Stimulated activated CD4-positive, alpha-beta T cell treated with anti-CD3 and anti-CD28 coated beads, Interleukin-2, amount 100 ng/mL, for 4 hours (primary cell): Measurements from ENCODE around the gene SPRR2B.
"Not testable (repeated sequence)": the region's sequence is repeated elsewhere in the genome, so short reads cannot be mapped to it uniquely, and the experiment has no call there.

Experiments used
- DNase-seq: peaks from one replicate; pipeline ENCODE4 v3.0.0-alpha.2; 2020; ENCODE audit warnings: low read depth

SPRR2B gene

DNA sequence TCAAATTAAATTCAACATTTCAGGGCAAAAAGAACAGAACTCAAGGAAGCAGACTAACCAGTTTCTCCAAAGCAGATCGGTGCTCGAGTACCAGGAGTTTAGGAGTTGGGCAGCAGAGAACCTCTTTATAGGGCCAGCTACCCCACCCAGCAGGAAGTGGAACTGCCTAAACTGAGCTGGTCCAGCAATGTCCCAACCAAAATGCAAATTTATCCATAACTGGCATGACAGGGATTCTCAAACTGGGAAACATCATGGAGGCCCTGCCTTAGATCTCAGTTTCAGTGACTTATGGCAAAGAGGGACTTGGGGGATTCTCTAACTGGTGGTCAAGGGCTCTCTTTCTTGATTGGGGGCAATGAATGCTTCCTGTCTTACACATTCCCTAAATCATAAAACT lies at the start of gene SPRR2B:
SPRR2B (minus strand) TSS at position 101 of the 400 bp plus-strand sequence. CDS start 772 bp downstream, outside the sequence.
- DNase-seq, result no peak

DNA sequence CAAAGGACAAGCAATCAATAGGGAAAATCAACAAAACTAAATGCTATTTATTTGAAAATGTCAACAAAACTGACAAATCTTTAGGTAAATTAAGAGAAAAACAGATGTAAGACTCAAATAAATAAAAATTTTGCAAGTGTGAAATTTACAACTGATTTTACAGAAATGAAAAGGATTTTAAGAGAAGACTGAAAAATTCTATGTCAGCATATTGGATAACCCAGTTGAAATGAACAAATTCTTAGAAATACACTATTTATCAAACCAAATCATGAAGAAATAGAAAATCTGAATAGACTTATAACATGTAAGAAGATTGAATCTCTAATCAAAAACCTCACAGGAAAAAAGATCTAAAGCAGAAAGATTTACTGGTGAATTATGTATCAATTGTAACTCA lies 49.5 kb upstream of the SPRR2B start:
- DNase-seq, result no peak

DNA sequence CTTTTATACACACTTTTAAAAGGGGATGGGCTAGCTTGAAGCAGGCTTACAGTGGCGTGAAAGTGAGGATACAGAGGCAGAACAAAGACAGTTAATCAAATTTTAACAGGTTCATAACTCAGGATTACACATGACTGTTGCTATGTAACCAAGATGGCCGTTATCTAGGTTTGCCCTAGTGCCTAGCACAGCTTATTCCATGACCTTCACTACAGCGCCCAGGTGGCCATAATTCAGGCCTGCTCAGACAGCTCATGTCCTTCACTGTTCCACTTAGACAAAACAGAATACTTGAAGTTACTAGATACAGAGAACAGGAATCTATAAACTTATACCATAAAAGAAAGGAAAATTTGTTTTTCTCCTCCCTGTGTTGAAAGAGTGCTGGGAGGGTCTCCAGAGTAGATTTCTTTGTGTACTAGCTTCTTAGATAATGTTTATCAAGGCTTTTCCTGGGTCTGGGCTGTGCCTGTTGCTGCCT lies 48.1 kb upstream of the SPRR2B start:
- DNase-seq, result no peak

DNA sequence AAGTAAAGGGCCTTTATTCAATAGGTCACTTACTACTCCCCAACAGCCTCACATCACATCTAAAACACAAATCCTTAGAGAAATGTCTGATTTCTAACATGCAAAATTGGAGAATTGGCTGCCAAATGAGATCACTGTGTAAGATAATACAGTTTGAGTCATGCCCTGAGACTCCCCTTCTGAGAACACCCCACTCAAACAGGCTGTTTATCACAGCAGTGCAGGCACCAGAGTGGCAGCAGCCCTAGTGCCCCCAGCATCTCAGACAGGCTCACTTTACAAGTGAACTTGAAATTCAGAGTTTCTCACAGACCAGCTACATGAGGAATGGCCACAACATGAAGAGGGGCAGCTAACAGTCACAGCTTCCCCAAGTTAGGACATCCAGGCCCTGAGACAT lies 43.9 kb upstream of the SPRR2B start:
- not testable (repeated sequence) for DNase-seq

DNA sequence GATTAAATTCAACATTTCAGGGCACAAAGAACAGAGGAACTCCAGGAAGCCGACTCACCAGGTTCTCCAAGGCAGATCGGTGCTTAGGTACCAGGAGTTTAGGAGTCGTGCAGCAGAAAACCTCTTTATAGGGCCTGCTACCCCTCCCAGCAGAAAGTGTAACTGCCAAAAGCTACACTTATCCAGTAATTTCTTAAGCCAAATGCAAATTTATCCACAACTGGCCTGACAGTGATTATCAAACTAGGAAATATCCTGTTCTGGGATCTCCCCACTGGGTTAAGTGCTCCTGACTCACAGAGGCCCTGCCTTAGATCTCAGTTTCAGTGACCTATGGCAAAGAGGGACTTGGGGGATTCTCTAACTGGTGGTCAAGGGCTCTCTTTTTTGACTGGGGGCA lies 42.0 kb upstream of the SPRR2B start, which contains the start of gene SPRR2F:
SPRR2F (minus strand) TSS at position 101 of the 400 bp plus-strand sequence. CDS start 783 bp downstream, outside the sequence.
- no peak for DNase-seq

DNA sequence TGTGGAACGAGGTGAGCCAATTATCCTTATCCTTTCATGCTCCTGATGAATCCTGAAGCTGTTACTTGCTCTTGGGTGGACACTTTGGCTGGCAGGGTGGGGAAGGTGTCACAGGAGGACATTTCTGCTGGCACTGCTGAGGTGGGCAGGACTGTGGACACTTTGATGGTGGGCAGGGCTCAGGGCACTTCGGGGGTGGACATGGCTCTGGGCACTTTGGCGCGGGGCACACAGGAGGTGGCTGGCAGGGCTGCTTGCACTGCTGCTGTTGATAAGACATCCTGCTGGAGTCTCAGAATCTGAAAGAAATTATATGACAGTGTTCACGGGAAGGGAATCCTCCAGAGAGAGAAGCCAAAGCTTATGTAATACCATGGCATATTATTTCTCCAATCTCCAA lies 41.0 kb upstream of the SPRR2B start:
- DNase-seq, result not testable (repeated sequence)

DNA sequence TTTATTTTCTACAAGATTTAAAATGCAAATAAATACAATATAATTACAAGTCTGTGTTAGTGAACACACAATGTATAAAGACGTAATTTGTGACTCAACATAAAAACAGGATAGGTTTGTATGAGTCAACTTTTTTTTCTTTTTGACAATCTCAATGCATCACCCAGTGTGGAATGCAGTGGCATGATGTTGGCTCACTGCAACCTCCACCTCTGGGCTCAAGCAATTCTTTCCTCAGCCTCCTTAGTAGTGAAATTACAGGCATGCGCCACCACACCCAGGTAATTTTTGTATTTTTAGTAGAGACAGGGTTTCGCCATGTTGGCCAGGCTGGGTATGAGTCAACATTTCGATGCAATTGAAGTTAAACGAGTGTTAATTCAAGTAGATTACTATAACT lies 28.8 kb upstream of the SPRR2B start:
- DNase-seq, result no peak

DNA sequence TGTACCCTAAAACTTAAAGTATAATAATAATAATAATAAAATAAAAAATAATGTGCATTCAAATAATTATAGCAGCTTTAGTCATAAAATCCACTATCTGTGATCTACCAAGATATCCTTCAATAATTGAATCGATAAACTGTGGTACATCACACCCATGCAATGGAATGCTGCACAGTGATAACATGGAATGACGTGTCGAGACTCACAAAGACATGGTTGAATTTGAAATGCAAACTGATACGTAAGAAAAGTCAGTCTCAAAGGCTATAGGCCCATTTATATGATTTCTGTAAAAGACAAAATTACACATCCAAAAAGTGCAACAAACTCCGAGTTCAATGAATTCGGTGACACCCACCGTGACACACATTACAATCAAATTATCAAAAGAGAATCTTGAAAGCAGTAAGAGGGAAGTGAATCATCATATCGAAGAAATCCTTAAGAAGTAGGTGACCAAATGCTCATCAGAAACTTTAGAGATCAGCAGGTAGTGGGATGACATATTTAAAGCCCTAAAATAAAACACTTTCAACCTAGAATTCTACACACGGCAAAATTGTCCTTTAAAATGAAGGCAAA lies 28.1 kb upstream of the SPRR2B start:
- DNase-seq, result no peak

DNA sequence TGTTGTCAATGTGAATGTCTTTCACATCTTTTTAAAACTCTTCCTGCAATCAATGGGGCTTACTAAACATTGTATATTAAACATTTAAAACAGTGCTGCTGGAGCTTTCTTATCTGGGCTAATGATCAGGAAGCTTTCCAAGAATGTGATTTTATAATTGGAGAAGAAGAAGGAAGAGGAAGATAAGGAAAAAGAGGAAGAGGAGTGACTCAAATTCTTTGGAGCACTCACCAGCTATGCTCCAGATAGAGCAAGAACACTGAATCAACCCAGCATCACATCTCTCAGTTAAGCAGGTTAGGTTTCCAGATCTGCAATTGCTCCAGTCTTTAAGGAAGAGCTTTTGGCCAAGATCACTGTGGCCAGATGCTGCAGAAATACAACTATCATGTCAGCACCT lies 24.4 kb upstream of the SPRR2B start:
- no peak for DNase-seq

DNA sequence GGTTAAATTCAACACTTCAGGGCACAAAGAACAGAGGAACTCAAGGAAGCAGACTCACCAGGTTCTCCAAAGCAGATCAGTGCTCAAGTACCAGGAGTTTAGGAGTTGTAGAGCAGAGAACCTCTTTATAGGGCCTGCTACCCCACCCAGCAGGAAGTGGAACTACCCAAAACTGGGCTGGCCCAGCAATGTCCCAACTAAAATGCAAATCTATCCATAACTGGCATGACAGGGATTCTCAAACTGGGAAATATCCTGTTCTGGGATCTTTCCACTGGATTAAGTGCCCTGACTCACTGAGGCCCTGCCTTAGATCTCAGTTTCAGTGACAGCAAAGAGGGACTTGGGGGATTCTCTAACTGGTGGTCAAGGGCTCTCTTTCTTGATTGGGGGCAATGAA lies 23.0 kb upstream of the SPRR2B start, which contains the start of gene SPRR2E:
SPRR2E (minus strand) TSS at position 101 of the 400 bp plus-strand sequence. CDS start 775 bp downstream, outside the sequence.
- no peak for DNase-seq

DNA sequence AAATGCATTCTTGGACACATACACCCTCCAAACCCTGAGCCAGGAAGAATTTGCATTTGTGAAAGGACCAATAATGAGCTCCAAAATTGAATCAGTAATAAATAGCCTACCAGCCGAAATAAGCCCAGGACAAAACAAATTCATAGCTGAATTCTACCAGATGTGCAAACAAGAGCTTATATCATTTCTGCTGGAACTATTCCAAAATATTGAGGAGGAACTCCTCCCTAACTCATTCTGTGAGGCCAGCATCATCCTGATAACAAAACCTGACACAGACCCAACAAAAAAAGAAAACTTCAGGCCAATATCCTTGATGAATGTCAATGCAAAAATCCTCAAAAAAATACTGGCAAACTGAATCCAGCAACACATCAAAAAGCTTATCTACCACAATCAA lies 16.2 kb upstream of the SPRR2B start:
- DNase-seq, result no peak

DNA sequence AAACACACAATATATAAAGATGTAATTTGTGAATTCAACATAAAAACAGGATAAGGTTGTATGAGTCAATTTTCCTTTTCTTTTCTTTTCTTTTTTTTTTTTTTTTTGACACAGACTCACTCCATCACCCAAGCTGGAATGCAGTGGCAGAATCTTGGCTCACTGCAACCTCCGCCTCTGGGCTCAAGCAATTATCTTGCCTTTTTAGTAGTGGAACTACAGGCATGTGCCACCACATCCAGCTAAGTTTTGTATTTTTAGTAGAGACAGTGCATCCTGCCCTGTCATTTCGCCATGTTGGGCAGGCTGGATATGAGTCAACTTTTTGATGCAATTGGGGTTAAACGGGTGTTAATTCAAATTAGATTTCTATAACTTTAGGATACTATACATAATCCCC lies 10.3 kb upstream of the SPRR2B start:
- no peak for DNase-seq

DNA sequence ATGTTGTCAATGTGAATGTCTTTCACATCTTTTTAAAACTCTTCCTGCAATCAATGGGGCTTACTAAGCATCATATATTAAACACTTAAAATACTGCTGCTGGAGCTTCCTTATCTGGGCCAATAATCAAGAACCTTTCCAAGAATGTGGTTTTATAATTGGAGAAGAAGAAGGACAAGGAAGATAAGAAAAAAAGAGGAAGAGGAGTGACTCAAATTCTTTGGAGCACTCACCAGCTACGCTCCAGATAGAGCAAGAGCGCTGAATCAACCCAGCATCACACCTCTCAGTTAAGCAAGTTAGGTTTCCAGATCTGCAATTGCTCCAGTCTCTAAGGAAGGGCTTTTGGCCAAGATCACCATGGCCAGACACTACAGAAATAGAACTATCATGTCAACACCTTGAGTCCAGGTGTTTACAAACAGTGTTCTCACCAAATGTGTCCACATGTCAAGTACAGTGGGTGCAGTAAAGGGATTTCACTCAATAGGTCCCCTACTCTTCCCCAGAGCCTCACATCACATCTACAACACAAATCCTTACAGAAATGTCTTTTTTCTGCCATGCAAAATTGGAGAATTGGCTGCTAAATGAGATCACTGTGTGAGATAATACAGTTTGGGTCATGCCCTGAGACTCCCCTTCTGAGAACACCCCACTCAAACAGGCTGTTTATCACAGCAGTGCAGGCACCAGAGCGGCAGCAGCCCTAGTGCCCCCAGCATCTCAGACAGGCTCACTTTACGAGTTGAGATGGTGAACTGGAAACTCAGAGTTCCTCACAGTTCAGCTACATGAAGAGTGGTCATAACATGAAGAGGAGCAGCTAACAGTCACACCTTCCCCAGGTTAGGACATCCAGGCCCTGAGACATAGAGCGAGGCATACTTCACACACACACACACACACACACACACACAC lies 1.7 kb upstream of the SPRR2B start:
- no peak for DNase-seq

DNA sequence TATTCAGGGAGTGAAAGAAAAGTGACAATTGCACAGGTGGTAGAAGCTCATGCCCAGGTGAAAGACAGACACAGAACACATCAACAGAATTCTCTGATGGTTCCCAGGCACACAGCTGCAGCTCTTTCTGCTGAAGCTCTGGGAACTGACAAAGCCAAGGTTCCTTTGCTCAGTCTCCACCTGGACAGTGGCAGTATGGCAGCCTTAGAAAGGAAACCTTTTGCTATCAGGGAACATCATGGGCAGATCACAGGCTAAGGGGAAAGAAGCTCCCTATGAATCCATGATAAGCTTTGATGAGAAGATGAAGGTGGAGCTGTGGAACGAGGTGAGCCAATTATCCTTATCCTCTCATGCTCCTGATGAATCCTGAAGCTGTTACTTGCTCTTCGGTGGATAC lies 1.2 kb downstream of the SPRR2B start:
- no peak for DNase-seq

DNA sequence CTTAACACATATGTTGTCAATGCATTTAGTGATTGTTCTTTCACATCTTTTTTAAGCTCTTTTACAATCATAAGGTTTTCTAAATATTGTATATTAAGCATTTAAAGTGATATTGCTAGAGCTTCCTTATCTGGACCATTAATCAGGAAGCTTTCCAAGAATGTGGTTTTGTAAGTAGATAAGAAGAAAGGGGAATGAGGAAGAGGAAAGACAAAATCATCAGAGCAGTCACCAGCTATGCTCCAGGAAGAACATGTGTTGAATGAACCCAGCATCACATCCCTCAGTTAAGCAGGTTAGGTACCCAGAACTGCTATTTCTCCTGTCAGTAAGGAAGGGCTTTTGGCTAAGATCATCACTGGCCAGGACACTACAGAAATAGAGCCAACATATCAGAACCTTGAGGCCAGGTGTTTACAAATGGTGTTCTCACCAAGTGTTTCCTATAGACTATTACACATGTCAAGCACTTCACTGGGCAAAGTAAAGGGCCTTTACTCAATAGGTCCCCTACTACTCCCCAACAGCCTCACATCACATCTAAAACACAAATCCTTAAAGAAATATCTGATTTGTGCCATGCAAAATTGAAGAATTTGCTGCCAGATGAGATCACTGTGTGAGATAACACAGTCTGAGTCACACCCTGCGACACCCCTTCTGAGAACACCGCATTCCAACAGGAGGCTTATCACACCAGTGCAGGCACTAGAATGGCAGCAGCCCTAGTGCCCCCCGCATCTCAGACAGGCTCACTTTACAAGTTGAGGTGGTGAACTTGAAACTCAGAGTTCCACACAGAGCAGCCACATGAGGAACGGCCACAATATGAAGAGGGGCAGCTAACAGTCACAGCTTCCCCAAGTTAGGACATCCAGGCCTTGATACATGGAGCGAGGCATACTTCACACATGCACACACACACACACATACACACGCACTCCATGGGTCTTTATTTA lies 12.3 kb downstream of the SPRR2B start:
- DNase-seq, result no peak

DNA sequence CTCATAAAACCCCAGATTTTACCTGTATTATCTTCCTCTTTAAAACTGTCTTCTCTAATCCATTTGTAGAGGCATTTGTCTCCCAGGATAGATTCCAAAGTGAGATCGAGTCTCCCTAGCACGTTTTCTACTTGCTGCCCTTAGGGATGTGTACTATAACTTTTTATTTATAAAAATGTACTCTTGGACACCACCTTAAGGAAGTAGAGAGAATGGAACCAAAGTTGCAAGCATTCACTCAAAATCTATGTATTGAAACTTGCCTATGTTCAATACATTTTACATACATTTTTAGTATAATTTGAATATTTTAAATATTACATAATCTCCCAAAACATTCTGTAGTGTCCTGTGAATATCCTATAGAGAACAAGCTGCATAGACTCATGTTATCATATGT lies 13.3 kb downstream of the SPRR2B start:
- DNase-seq, result no peak

DNA sequence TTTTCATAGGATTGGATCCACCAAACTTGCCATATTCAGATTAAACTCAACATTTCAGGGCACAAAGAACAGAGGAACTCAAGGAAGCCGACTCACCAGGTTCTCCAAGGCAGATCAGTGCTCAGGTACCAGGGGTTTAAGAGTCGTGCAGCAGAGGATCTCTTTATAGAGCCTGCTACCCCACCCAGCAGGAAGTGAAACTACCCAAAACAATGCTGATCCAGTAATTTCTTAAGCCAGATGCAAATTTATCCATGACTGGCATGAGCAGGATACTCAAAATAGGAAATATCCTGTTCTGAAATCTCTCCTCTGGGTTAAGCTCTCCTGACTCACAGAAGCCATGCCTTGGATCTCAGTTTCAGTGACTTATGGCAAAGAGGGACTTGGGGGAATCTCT lies 14.0 kb downstream of the SPRR2B start, which contains the start of gene SPRR2A:
SPRR2A (minus strand) TSS at position 138 of the 400 bp plus-strand sequence. CDS start 777 bp downstream, outside the sequence.
- DNase-seq, result no peak

DNA sequence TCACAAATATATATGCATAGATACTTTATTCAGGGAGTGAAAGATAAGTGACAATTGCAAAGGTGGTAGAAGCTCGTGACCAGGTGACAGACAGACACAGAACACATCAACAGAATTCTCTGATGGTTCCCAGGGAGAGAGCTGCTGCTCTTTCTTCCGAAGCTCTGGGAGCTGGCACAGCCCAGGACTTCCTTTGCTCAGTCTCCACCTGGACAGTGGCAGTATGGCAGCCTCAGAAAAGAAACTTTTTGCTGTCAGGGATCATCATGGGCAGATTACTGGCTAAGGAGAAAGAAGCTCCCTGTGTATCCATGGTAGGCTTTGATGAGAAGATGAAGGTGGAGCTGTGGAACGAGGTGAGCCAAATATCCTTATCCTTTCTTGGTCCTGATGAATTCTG lies 15.3 kb downstream of the SPRR2B start:
- DNase-seq, result not testable (repeated sequence)

DNA sequence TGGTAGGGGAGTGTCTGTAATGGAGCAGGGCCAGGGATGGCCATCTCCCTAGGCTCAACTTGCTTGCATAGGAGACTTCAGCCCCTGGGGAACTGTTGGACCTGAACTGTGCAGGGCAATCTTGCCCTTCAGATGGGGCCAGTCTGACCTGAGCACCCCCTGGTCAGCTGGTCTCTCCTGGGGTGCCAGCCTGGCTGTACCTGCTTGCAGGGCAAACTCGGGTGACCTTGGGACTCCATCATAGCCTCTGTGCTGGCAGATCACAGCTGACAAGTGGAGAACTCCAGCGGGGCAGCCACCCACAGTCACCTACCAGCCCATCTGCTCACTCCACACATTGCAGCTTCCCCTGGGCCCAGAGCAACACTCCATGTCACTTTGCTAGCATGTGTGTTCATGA lies 22.2 kb downstream of the SPRR2B start:
- DNase-seq, result no peak

DNA sequence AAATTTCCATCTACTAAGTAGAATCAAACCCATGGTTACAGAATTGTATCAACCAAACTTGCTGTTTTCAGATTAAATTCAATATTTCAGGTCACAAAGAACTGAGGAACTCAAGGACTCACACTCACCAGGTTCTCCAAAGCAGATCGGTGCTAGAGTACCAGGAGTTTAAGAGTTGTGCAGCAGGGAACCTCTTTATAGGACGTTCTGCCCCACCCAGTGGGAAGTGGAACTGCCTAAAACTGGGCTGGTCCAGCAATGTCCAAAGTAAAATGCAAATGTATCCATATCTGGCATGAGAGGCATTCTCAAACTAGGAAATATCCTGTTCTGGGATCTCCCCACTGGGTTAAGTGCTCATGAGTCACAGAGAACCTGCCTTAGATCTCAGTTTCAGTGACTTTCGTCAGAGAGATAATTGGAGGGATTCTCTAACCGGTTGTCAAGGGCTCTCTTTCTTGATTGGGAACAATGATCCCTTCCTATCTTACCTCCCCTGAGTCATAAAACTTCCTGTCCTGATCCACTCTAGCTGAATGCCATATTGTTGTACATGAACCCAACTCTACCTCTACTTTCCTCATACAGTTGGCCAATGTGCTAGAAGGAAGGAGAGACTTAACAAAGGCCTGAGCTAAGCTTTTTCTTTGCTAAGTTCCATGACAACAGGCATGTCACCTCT lies 30.3 kb downstream of the SPRR2B start, which contains the start of gene SPRR2D:
SPRR2D (minus strand) TSS at position 171 of the 682 bp plus-strand sequence. CDS start 774 bp downstream, outside the sequence.
- no peak for DNase-seq

DNA sequence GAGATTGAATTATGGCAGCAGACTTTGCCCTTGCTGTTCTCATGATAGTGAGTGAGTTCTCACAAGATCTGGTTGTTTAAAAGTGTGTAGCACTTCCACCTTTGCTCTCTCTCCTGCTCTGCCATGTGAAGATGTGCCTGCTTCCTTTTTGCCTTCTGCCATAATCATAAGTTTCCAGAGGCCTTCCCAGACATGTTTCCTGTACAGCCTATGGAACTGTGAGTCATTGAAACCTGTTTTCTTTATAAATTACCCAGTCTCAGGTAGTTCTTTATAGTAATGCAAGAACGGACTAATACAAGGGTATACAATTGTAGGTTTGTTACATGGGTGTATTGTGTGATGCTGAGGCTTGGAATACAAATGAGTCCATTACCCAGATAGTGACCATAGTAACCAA lies 36.2 kb downstream of the SPRR2B start:
- no peak for DNase-seq
